Adrenal gland (tissue), 5 donors: ENCODE measurements around the gene DLG2.

Source experiments
- POLR2A ChIP-seq, 2 donors: fragments of 450-650 bp; IDR thresholded peaks; one replicate each; pipeline ENCODE4 v1.6.1; 2017; ENCODE audit warnings: antibody characterized with exemption in 2 of 2, mild to moderate bottlenecking in 2 of 2, moderate library complexity in 1 of 2
- TF ChIP-seq, protein P1 (sequence below), 6 experiments: fragments of 450-650 bp in 4 of 6; fragments of 200-600 bp in 2 of 6; sonication (generic) in 1 of 6; IDR thresholded peaks; 1 replicate in 5 of 6; 2 replicates in 1 of 6; pipeline versions ENCODE4 v1.5.1 to v1.8.0; 2016 to 2021; ENCODE audit warnings: antibody characterized with exemption in 6 of 6, mild to moderate bottlenecking in 2 of 6, moderate library complexity in 1 of 6
- donor health status: DM: no; HTN: no; CAD: no.

DNA sequence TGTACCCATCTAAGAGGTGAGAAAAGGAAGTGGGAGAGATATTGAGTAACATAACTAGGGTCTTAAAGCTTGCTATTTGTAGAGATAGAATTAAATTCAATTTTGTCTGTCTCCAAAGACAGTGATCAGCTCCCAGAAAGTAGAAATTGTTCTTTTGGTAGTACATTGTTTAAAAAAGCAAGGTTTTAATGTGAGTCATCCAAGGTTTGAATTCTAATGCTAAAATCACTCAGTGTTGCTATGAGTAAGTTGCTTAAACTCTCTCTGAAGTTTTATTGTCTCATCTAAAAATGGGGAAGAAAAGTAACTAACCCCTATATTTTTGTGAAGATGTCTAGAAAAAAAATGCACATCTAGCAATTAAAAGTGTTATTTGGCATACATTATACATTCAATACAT is 1336.5 kb downstream of the DLG2 start:
- TF ChIP-seq, protein P1, sequence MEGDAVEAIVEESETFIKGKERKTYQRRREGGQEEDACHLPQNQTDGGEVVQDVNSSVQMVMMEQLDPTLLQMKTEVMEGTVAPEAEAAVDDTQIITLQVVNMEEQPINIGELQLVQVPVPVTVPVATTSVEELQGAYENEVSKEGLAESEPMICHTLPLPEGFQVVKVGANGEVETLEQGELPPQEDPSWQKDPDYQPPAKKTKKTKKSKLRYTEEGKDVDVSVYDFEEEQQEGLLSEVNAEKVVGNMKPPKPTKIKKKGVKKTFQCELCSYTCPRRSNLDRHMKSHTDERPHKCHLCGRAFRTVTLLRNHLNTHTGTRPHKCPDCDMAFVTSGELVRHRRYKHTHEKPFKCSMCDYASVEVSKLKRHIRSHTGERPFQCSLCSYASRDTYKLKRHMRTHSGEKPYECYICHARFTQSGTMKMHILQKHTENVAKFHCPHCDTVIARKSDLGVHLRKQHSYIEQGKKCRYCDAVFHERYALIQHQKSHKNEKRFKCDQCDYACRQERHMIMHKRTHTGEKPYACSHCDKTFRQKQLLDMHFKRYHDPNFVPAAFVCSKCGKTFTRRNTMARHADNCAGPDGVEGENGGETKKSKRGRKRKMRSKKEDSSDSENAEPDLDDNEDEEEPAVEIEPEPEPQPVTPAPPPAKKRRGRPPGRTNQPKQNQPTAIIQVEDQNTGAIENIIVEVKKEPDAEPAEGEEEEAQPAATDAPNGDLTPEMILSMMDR (IDR thresholded peaks at IDR 0.05): no peak
- no peak for TF ChIP-seq POLR2A (IDR thresholded peaks at IDR 0.05)
